ENCODE measurements around the gene OR1F1. TPM values are rescaled to one million over a fixed set of nuclear protein-coding genes. Genes with fewer than 3 reads are reported as not detected.

The OR1F1 gene
- total RNA-seq (2021; ENCODE audit: unreplicated experiment) (0.26 TPM), Bru-seq, nascent RNA (not detected), BruChase-seq, experiment 1, labeled RNA remaining after a 2-hour chase (percentile 45 among the genes with signal in this experiment), BruChase-seq, experiment 2, labeled RNA remaining after a 6-hour chase (percentile 41 among the genes with signal in this experiment)
- polyA plus RNA-seq (2012; ENCODE audit: insufficient read length) = 0.63 TPM
- long read RNA-seq = 0 reads

GRCh38 chr16:3187798-3188674 lies at the start of gene OR1F1:
OR1F1 (plus strand) TSS chr16:3188204.
- BruUV-seq (replicated peaks) = no TSS peak
- peak; percentile 35 for ATAC-seq
- intact Hi-C loops (cut with micrococcal nuclease; ENCODE audit: unreplicated experiment) (no loop called here), in situ Hi-C loops (cut with HindIII; ENCODE audit: low pct_unique_long_range_greater_than_20kb, low sequenced_read_pairs) (no loop called here)
- peak; percentile 60; the same call in 1 of the 2 replicates for TF ChIP-seq TCF7L2 (IDR thresholded peaks at IDR 0.05; ENCODE audit: low read depth, low read length)
- TF ChIP-seq, protein P1, sequence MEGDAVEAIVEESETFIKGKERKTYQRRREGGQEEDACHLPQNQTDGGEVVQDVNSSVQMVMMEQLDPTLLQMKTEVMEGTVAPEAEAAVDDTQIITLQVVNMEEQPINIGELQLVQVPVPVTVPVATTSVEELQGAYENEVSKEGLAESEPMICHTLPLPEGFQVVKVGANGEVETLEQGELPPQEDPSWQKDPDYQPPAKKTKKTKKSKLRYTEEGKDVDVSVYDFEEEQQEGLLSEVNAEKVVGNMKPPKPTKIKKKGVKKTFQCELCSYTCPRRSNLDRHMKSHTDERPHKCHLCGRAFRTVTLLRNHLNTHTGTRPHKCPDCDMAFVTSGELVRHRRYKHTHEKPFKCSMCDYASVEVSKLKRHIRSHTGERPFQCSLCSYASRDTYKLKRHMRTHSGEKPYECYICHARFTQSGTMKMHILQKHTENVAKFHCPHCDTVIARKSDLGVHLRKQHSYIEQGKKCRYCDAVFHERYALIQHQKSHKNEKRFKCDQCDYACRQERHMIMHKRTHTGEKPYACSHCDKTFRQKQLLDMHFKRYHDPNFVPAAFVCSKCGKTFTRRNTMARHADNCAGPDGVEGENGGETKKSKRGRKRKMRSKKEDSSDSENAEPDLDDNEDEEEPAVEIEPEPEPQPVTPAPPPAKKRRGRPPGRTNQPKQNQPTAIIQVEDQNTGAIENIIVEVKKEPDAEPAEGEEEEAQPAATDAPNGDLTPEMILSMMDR (IDR thresholded peaks at IDR 0.05) = no peak
- TF ChIP-seq, protein P2, sequence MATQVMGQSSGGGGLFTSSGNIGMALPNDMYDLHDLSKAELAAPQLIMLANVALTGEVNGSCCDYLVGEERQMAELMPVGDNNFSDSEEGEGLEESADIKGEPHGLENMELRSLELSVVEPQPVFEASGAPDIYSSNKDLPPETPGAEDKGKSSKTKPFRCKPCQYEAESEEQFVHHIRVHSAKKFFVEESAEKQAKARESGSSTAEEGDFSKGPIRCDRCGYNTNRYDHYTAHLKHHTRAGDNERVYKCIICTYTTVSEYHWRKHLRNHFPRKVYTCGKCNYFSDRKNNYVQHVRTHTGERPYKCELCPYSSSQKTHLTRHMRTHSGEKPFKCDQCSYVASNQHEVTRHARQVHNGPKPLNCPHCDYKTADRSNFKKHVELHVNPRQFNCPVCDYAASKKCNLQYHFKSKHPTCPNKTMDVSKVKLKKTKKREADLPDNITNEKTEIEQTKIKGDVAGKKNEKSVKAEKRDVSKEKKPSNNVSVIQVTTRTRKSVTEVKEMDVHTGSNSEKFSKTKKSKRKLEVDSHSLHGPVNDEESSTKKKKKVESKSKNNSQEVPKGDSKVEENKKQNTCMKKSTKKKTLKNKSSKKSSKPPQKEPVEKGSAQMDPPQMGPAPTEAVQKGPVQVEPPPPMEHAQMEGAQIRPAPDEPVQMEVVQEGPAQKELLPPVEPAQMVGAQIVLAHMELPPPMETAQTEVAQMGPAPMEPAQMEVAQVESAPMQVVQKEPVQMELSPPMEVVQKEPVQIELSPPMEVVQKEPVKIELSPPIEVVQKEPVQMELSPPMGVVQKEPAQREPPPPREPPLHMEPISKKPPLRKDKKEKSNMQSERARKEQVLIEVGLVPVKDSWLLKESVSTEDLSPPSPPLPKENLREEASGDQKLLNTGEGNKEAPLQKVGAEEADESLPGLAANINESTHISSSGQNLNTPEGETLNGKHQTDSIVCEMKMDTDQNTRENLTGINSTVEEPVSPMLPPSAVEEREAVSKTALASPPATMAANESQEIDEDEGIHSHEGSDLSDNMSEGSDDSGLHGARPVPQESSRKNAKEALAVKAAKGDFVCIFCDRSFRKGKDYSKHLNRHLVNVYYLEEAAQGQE (IDR thresholded peaks at IDR 0.05; ENCODE audit: insufficient read depth in 1 of 2, low read depth in 2 of 2, low read length in 1 of 2) = no peak
- 0 out of 2 replicates have a peak, but pooled peaks have one; percentile 28 for TF ChIP-seq SIN3A (IDR thresholded peaks at IDR 0.05; ENCODE audit: borderline replicate concordance, insufficient read depth, low read depth, low read length)
- no peak; the same call in 1 of the 2 replicates for TF ChIP-seq POLR2AphosphoS5 (IDR thresholded peaks at IDR 0.05; ENCODE audit: low read depth, low read length)
- Histone ChIP-seq H3K9me3 (ENCODE audit: control insufficient read depth, insufficient read depth, low read depth, low read length) (no peaks in the 10 kb centered on the region), H3K27me3 (ENCODE audit: control insufficient read depth, insufficient read depth, low read length) (no peaks in the 10 kb centered on the region), H3K36me3 (ENCODE audit: control insufficient read depth, insufficient read depth, low read length) (no peaks in the 10 kb centered on the region), H3K27ac (ENCODE audit: low read length) (peak within 1 kb of the TSS; percentile 80), H3K4me1 (ENCODE audit: control insufficient read depth, insufficient read depth, low read length) (peaks cover 8% of the 10 kb centered on the region), H3K4me3 (ENCODE audit: low read depth in 2 of 2, low read length in 2 of 2) (peak within 1 kb of the TSS; percentile 77 to 92)
- DNase-seq (ENCODE audit: low read depth, low spot score) = no peak
- ChIA-PET CTCF (interaction anchor here (0.5 to 0.6 kb wide), 2 partner anchors 85 to 135 kb away, joined by 4 to 12 read pairs; no protein-coding TSS in a partner anchor), POLR2A (interaction anchor here (0.6 kb wide), 1 partner anchor 161 kb away, joined by 9 read pairs; no protein-coding TSS in a partner anchor)

GRCh38 chr16:3138342-3138741 lies 49.7 kb upstream of the OR1F1 start:
- POLR2A ChIA-PET = no interaction called here
- H3K27me3 ChIP-seq (ENCODE audit: control insufficient read depth, insufficient read depth, low read length) = no peaks in the 10 kb centered on the region
- DNase-seq (ENCODE audit: low read depth, low spot score) = no peak
- no peak for TF ChIP-seq SIN3A (IDR thresholded peaks at IDR 0.05; ENCODE audit: borderline replicate concordance, insufficient read depth, low read depth, low read length)
- TF ChIP-seq TCF7L2 (IDR thresholded peaks at IDR 0.05; ENCODE audit: low read depth, low read length) = no peak
- TF ChIP-seq POLR2AphosphoS5 (IDR thresholded peaks at IDR 0.05; ENCODE audit: low read depth, low read length) = no peak
- TF ChIP-seq, protein P1 (IDR thresholded peaks at IDR 0.05) = no peak
- TF ChIP-seq, protein P2 (IDR thresholded peaks at IDR 0.05; ENCODE audit: insufficient read depth in 1 of 2, low read depth in 2 of 2, low read length in 1 of 2) = no peak
- CTCF ChIA-PET = no interaction called here
- BruUV-seq (replicated peaks) = no TSS peak
- H3K4me3 ChIP-seq (ENCODE audit: low read depth in 2 of 2, low read length in 2 of 2) = no peak overlapping the region
- intact Hi-C loops (cut with micrococcal nuclease; ENCODE audit: unreplicated experiment) (no loop called here), in situ Hi-C loops (cut with HindIII; ENCODE audit: low pct_unique_long_range_greater_than_20kb, low sequenced_read_pairs) (no loop called here)
- peaks cover 10% of the 10 kb centered on the region; the same call in 1 of the 2 replicates for H3K36me3 ChIP-seq (ENCODE audit: control insufficient read depth, insufficient read depth, low read length)
- no peak for ATAC-seq
- no peak overlapping the region for H3K27ac ChIP-seq (ENCODE audit: low read length)
- H3K9me3 ChIP-seq (ENCODE audit: control insufficient read depth, insufficient read depth, low read depth, low read length) = no peaks in the 10 kb centered on the region
- H3K4me1 ChIP-seq (ENCODE audit: control insufficient read depth, insufficient read depth, low read length) = peaks cover 7% of the 10 kb centered on the region; the same call in 1 of the 2 replicates

Data from Panc1 (cell line).